GM19240 (cell line): Measurements from ENCODE around the gene C16orf46.

Experiments used
- DNase-seq: peaks from one replicate; pipeline ENCODE4 v3.0.0; 2011; ENCODE audit warnings: low spot score; ENCODE audit not compliant: insufficient read length

The C16orf46 gene

GRCh38 chr16:81076566-81077075 is 417 bp downstream of the C16orf46 start:
- peak; percentile 59 for DNase-seq

- DNase-seq = no peak
These were observed 3.3 kb downstream of the C16orf46 start for GRCh38 chr16:81073560-81074330.

- DNase-seq = no peak
These were observed 5.2 kb downstream of the C16orf46 start for GRCh38 chr16:81071805-81072204.

GRCh38 chr16:81070979-81071378 is 6.1 kb downstream of the C16orf46 start:
- DNase-seq = no peak

- DNase-seq = no peak
These were observed 8.0 kb downstream of the C16orf46 start for GRCh38 chr16:81069063-81069462.

DNA sequence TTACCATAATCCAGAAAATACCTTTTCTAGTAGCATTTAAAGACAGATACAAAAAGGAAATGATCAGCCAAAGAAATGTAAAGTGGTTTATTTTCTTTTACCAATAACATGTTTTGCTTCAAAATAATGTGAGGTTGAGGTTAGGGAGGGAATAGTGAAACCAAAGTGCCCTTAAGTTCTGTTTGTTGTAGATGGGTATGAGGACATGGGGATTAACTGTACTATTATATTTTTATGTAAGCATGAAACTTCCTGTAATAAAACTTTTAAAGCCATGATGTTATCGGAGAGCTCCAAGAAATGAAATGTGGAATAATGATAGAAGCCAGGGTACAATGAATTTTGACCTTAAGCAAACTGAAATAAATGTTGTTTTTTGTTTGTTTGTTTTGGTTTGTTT is 9.9 kb downstream of the C16orf46 start:
- DNase-seq = no peak

- DNase-seq = no peak
These were observed 10.4 kb downstream of the C16orf46 start for GRCh38 chr16:81066681-81067080.

DNA sequence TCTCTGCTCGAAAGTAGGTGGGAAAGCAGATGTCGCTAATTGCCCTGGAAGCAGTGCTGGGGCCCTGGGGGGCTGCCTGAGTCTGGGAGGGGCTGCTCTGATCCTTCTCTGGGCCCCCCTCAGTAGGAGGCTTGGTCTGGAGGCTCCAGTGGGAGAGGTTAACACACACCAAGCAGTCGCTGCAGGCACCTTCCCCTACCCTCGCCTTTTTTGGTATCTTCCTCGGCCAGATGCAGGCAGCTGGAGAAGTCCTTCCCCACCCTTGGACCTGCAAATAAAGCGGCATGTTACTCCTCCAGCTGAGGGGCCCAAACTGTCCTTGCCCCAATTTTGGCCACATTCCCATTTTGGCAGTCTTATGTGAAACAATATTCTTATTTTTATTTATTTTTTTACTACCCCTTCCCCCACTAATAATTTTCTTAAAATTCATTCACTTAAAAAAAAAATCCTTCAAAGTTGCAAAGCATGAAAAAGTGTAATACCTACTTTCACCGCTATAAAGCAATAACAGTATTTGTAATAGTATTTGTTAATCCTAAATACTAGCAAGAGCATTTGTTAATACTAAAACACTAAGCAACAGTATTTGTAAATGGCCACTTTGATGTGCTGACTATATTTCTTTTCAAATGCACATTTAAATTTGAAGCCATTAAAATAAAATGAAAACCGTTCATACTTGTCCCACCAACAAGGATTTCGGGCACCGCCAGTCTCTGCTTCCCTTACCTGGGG is 15.0 kb downstream of the C16orf46 start:
- no peak for DNase-seq

DNA sequence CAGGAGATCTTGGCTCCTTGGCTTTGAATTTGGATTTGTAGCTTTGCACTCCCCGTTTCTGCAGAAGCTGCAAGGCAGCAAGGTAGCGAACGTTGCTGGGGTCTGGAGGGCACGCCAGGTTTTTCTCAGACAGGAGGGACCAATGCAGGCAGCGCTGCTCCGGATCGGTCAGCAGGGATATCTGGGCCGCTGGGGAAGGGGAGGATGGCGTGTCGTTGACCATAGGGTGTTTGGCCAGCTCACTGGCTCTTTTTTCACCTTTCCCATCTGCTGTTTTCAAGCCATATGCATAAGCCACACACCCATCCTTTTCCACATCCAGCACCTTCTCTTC is 15.8 kb downstream of the C16orf46 start:
- DNase-seq = no peak

DNA sequence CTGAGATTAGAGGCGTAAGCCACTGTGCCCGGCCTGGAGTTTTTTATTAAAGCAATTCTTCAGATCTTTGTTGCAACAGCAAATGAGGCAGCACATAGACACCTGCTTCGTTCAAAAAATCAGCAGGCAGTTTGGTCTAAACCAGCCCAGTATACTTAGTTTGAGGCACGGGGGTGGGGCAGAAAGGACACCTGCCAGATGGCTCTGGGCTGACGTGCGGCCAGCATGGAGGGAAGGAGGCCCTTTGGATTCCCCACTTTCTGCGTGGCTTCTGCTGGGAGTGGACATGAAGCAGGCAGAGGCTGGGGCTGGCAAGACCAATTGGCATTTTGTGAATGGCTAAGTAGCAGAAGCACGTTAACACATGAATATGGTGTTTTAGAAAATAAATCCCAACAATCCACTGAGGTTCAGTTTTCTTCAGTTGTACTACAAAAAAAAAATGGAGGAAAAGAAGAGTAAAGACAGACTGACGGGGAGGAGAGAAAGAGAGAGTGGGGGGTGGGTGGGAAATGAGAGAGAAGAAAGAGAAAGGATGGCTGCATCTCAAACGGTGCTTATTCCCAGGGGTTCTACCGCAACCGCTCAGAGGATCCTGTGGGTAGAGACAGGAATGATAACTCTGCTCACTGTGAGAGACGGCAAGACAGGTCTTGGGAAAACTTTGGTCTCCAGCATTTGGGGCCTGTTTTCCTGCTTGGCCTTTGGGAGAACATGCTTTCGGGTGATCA is 16.3 kb downstream of the C16orf46 start:
- DNase-seq = no peak

GRCh38 chr16:81053761-81054160 is 23.3 kb downstream of the C16orf46 start:
- no peak for DNase-seq

DNA sequence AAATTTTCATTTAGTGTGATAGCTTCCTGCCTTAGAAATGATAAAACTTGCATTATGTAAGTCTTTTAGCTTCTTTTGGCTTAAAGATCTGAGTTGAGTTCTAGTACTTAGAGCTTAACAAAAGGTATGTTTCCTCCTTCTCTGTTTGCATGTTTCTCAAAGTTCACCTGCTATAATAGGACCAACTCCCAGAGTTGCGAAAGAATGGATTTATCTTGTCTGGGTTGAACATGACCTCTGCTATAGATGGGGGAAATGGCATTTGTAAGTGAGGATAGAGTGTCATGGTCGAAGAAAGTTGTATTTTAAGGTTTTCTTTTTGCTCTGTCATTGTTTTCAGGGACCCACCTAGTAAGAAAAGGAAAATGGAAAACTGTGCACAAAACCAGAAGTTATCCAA is 34.2 kb downstream of the C16orf46 start:
- DNase-seq = no peak

DNA sequence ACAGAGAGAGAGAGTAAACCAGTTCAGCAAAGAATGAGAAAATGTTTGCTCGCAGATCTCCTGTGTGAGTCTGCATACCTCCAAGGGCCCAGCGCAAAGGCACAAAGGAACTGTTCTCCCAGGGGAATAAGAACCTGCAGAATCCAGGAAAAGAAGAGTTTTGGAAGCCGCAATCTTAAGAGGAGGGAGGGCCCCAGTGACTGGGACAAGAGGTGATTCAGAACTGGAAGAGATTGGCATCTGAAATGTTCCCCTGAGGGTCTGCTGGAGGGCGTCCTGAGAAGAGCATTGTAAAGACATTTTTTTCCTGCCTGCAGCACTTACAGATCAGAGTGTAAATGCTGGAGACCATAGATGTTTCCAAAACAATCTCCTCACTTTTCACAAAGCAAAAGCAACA is 35.3 kb downstream of the C16orf46 start:
- no peak for DNase-seq

- DNase-seq = no peak
These were observed 36.2 kb downstream of the C16orf46 start for GRCh38 chr16:81040842-81041241.

GRCh38 chr16:81040131-81040530 is 36.9 kb downstream of the C16orf46 start:
- DNase-seq = no peak

GRCh38 chr16:81036751-81037350 is 40.2 kb downstream of the C16orf46 start:
- DNase-seq = no peak

DNA sequence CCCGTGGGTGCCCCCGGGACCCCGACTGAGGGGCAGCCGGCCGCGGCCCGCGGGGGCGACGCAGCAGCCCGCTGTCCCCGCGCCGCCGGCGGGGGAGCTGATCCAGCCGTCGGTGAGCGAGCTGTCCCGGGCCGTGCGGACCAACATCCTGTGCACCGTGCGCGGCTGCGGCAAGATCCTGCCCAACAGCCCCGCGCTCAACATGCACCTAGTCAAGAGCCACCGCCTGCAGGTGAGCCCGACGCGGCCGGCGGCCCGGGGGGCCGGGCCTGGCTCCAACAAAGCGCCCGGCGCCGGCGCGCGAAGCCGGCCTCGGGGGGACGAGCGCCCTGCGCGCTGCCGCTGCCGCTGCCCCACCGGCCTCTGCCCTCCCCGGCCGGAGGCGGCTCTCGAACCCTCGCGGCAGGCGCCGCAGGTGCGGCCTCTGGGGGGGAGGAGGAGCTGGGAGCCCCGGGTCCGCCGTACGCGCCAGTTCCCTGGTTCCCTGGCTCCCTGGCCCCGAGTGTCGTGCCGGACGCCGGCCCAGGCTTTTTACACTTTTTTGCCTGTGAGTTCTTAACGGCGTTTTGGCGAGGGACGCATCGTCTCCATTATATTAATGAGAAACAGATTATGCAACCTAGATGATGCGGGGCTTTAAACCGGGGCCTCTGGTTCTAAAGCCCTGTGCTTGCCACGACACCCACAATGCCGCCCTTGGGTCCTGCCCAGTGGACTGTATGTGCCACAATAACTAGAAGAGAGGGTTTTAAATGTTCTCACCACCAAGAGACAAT is 40.9 kb downstream of the C16orf46 start:
- peak; percentile 22 for DNase-seq

DNA sequence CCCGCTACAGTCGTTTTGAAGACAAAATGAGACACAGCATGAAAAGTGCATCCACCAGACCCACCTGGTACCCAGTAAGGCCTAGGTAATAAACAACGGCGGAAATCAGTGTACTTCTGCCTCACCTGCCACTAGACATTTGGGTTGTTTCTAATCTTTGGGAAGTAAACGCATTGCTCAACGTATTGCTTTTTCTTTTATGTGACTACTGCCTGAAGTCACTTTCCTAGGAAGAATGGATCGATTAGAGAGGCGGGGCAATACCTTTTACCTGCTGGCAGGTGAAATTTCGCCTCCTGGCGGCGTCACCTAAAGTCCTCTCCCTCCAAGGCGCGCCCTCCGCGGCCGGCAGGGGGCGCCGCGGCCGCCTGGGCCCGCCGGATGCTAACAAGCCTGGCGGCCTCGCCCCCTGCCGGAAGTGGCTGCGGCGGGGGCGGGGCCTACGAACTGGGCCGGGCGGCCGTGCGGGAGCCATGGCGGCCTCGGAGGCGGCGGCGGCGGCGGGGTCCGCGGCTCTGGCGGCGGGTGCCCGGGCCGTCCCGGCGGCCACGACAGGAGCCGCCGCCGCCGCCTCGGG is 41.6 kb downstream of the C16orf46 start, which contains the start of gene ATMIN:
Gene ATMIN (plus strand): TSS at position 445 of the 577 bp plus-strand sequence. CDS start 29 bp downstream, at position 474.
- DNase-seq = peak; percentile 92

GRCh38 chr16:81029930-81030604 is 47.0 kb downstream of the C16orf46 start:
- no peak for DNase-seq

GRCh38 chr16:81026429-81026828 is 50.6 kb downstream of the C16orf46 start:
- DNase-seq = no peak
